Fibroblast of skin of back (primary cell): ENCODE data around the gene WDFY4.

Source experiments
- DNase-seq: peaks from one replicate; pipeline ENCODE4 v3.0.0-alpha.2; 2013

WDFY4 gene

GRCh38 chr10:48774416-48775205 lies 89.9 kb downstream of the WDFY4 start:
- DNase-seq = no peak

DNA sequence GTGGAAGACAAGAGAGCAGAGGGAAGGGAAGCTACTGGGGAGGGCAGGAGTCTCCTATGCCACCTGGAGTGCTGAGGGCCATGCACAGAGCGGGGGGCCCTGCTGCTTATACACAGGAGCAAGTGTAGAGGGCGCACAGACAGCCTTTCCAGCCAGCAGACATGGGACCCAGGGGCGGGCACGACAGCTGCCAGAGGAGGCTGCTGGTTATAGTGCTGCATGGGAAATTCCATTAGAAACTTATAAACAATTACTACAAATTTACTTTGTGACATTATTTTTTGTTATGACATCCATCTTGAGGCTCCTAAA lies 90.5 kb downstream of the WDFY4 start:
- no peak for DNase-seq

DNA sequence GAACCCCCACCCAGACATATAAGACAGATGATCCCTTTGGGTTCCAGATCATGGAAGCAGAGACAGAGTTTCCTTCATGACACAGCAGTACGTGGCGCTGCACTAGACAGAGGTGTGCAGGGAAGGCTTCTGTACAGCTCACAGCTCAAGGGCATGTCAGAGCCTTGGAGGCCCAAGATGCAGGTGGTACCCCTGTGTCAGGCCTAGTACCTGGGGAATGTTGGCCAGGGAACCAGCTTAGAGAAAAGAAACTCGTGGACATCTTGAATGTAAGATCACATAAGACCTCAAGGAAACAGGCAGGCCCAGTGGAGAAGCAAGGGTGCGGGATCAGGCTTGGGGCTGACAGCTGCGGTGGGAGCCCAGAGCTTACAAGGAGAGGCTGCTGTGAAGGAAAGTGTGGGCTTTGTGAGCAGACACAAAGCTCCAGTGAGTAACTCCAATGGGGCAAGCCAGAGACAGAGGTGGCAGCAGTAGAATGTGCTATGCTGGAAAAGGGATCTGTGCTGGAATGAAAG lies 91.4 kb downstream of the WDFY4 start:
- no peak for DNase-seq

GRCh38 chr10:48776528-48776927 lies 91.9 kb downstream of the WDFY4 start:
- DNase-seq = no peak

GRCh38 chr10:48777110-48777509 lies 92.4 kb downstream of the WDFY4 start:
- DNase-seq = no peak

- DNase-seq = no peak
Measured at GRCh38 chr10:48778193-48778857, 93.7 kb downstream of the WDFY4 start.

DNA sequence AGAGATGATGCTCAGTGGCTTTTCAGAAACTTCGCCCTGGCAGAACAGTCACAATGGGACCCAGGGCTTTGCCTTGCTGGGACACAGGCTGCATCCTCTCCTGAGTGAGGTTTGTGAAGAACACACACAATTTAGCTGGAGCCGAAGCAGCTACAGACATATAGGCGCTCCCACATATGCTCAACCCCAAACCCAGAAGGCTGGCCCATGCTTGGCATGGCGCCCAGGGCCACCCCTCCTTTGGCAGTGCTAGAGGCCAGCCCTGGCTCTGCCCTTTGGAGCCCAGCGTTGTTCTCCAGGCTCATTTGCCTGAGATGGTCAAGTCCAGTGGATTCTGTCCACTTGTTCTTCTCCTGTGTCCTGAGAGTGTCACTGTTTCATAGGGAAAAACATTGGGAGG lies 94.4 kb downstream of the WDFY4 start:
- no peak for DNase-seq

DNA sequence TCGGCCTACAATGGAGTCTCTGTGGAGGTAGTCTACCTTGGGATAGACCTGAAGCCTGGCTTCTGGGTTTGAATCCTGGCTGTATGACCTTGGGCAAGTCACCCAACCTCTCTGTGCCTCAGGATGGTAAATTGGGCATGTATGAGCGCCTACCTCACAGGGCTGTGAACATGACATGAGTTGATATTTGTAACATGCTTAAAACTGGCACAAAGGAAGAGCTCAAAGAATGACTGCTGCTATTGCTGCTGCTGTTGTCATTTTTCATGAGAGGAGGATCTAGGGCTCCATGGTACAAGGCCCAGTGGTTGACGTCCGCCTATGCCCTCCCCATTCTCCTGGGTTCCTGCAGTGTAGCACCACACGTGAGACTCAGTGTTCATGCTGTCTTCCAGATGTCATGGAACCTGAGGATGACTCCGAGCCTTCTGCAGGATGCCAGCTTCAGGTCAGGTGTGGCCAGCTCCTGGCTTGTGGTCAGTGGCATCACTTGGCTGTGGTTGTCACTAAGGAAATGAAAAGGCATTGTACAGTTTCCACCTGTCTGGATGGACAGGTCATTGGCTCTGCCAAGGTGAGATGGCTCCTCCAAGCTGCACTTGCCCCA lies 95.0 kb downstream of the WDFY4 start:
- DNase-seq = no peak

- DNase-seq = no peak
Measured at GRCh38 chr10:48780341-48780740, 95.7 kb downstream of the WDFY4 start.

- DNase-seq = no peak
Measured at GRCh38 chr10:48782386-48782785, 97.7 kb downstream of the WDFY4 start.

- no peak for DNase-seq
Measured at GRCh38 chr10:48784031-48784430, 99.4 kb downstream of the WDFY4 start.

GRCh38 chr10:48785796-48786195 lies 101.1 kb downstream of the WDFY4 start:
- DNase-seq = no peak

DNA sequence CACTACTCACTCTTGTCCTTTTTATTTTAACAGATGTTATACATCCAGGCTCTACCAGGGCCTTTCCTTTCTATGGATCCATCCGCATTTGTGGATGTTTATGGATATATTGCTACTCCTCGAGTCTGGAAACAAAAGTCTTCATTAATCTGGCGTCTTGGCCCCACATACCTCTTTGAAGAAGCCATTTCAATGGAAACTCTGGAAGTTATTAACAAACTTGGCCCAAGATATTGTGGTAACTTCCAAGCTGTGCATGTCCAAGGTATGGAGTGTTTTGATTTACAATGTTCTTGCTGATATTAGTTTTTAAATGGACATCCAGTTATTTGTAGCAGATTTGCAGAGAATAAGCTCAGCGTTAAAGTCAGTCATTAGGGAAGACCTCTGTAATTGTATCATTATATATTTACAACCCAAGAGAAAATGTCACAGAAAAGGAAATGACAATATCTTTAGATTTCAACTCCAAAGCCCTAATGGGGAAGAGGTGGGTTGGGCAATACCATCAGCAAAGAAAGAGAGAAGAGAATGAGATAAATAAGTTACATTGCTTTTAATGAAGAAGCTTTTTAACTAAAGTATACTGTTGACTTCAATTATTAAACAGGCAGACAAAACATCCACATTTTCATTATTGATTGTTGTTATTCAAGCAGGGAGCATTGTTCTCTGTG lies 102.1 kb downstream of the WDFY4 start:
- DNase-seq = no peak

- DNase-seq = no peak
Measured at GRCh38 chr10:48788554-48788953, 103.9 kb downstream of the WDFY4 start.

DNA sequence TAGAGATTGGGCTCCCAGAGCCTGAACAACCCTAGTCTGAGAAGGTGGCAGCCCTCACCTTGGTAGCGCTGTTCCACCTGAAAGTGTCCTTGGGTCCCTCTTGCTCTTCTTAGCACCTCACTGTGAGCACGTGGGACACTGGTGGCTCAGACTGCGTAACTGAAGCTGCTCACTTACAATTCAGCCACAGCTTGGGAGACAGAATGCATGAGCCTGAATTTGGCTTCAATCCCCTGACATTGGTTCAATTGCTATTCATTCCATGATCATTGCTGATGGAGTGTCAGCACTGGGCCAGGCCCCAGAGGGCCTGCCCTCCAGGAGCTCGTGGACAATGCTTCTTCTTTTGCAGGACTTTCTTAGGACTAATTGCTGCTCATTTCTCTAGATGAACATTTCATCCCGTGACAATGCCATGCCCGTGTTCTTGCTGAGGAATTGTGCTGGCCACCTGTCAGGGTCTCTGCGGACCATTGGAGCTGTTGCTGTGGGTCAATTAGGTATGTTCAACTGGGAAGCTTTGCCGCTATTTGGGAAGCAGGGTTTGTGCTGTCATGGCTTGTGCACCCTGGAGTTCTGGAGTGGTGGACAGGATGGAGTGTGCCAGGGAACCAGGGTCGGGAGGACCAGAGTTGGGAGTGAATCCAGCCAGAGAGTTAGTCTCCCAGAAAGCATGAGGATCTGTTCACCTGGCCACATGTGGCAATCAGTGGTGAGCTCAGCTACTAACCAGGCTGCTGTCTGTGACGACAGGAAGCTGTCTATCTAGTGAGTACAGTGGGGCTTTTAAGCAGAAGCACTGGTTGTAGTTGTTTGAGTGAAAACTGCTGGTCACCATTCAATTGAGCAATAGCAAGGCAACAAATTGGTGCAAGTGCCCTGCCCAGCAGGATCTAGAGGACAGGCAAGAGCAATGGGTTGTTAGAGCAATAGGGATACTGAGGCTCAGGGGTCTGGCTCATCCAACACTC lies 105.1 kb downstream of the WDFY4 start:
- no peak for DNase-seq

DNA sequence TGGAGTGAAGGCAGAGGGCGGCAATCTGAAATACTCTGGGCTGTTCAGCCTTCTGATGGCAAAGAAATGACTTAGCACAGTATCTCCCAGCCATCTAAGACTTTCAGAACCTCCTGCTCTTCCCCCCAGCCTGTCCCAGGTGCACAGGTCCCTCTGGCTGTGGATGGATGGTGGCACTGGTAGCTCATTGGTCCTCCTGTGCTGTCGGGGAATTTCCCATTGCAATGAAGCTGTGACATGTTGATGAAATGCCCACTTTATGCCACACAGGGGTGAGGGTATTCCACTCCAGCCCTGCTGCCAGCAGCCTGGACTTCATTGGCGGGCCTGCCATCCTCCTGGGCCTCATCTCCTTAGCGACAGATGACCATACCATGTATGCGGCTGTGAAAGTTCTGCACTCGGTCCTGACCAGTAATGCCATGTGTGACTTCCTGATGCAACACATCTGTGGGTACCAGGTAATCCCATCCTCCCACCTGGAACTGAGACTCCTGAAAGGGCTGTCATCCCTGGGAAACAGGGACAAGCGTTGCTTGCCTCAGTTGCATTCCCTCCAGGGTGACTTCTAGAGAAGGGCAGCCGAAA lies 105.9 kb downstream of the WDFY4 start:
- DNase-seq = no peak

DNA sequence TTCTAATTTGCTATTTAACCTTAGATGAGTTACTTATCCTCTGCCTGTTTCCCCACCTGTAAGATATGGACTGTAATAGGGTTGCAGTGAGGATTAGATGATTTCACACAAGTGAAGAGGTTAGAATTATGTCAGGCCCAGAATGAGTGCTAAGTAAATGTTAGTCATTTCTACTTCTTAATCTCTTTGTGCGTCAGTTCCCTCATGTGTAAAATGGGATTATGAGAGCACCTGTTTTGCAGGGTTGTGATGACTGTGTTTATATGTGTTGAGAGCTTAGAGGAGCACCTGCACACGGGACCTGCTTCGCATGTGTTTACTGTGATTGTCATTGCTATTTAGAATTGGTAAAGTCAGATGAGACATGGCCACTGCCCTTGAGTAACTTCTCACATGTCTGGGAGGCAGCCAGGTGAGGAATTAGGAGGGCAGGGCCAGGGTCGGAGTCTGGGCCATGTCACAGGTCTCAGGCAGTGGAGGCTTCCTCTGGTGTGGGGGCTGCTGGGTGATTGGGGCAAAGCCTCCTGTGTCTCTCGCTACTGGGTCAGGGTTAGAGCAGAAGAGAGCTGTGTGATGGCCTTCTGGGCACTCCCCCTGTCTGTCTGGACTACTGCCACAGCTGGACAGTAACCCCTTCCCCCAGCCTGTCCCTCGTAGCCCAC lies 106.7 kb downstream of the WDFY4 start:
- no peak for DNase-seq

DNA sequence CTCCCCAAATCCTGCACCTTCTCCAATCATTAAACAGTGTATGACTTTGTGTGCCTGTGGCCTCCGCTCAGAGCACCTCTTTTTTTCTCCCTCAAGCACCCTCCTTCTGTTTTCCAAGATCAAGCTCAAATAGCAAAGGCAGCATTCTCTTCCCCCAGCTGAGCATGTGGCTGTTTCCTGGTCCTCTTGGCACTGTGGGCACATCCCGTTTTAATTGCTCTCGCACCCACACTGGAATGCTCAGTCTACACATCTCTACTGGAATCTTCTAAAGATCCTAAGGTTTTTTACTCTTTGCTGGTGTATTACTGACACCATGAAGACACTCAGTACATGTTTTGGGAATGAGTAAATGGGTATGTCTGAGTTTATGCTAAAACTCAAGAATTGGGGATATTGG lies 107.4 kb downstream of the WDFY4 start:
- DNase-seq = no peak

DNA sequence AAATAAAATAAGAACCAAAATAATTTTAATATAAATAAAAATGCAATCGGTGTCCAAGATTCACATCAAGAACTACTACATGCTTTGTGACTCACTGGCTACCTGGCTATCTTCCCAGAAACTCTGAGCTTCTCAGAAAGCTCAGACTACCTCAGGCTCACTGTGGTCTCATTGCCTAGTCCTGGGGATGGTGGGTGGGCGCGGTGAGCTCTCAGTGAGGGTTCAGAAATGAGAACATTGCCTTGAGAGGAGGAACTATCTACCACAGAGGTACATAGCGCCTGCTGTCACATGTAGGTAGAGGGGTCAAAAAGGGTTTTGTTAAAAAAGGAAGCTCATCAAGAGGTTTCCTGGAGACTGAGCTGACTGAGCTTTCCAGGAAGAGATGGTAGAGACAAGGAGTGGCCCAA lies 108.0 kb downstream of the WDFY4 start:
- peak; percentile 60 for DNase-seq

DNA sequence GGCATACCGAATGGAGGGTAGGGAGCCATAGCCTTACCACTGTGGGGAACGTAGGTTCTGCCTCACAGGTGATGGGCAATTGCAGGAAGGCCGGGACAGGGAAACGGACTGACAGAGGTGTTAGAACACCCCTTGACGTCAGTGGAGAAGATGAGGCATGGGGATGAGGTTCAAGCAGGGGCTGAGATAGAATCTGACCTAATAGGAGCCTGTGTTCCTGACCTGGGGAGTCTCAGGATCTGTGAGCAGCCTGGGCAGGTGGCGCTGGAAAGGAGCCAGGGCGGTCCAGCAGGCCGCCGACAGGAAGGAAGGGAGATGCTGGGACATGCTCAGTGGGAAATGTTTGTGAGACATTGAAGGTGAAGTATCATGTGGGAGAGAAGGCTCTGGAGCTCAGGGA lies 109.4 kb downstream of the WDFY4 start:
- DNase-seq = no peak

DNA sequence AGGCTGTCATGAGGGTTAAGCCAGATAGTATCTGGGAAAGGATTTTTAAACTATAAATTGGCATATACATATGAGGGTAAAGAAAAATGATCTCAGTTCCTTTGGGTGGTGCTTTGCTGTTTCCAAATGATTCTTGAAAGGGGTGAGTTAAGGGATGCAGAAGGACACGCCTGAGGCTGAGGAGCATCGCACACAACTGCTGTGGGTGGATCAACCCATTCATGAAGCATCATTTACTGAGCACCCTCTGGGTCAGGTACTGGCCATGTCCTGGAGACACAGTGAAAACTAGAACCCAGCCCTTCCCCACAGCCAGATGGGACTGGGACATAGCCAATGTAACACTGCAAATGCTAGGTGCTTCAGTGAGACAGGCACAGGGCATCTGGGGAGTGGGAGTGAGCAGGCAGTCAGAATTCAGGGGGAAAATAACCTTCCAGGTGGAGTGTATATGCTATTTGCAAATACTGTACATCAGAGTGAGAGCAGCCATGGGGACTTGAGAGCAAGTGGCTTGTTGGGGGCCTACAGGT lies 112.1 kb downstream of the WDFY4 start:
- DNase-seq = no peak
